GM23338 (cell line): Measurements from ENCODE around the gene KIAA1614. TPM values are rescaled to one million over a fixed set of nuclear protein-coding genes. Genes with fewer than 3 reads are reported as not detected.

Source experiments
- ATAC-seq: fragments of 200-7000 bp; cut with Tn5 transposase; 3 replicates; pipeline ENCODE4 v1.9.1; 2020
- DNase-seq: peaks from one replicate; pipeline ENCODE4 v3.0.0-alpha.2; 2015; ENCODE audit warnings: low spot score
- H2AFZ ChIP-seq: fragments of 200-600 bp; sonication (generic); 2 replicates; pipeline ENCODE4 v1.8.0; 2016; ENCODE audit warnings: antibody characterized with exemption, mild to moderate bottlenecking, moderate library complexity
- H3F3A ChIP-seq: fragments of 200-600 bp; sonication (generic); replicated peaks from 2 replicates; pipeline ENCODE4 v1.8.0; 2017; ENCODE audit warnings: antibody characterized with exemption, mixed run types, low read depth
- H3K27ac ChIP-seq: fragments of 200-600 bp; sonication (generic); 2 replicates; pipeline ENCODE4 v1.6.1; 2016; ENCODE audit warnings: low read depth
- H3K27me3 ChIP-seq: fragments of 200-600 bp; sonication (generic); 2 replicates; pipeline ENCODE4 v1.8.0; 2016; ENCODE audit warnings: mild to moderate bottlenecking, mixed run types, moderate library complexity; ENCODE audit not compliant: insufficient read depth
- H3K36me3 ChIP-seq: fragments of 200-600 bp; sonication (generic); 2 replicates; pipeline ENCODE4 v1.8.0; 2016; ENCODE audit warnings: mild to moderate bottlenecking; ENCODE audit not compliant: insufficient read depth
- H3K4me1 ChIP-seq: fragments of 200-600 bp; sonication (generic); 2 replicates; pipeline ENCODE4 v1.8.0; 2016; ENCODE audit warnings: mild to moderate bottlenecking, moderate library complexity; ENCODE audit not compliant: insufficient read depth
- H3K4me2 ChIP-seq: fragments of 200-600 bp; sonication (generic); 2 replicates; pipeline ENCODE4 v1.7.1; 2017; ENCODE audit warnings: mixed run types
- H3K4me3 ChIP-seq: fragments of 200-600 bp; sonication (generic); 2 replicates; pipeline ENCODE4 v1.6.1; 2016; ENCODE audit warnings: mixed run types
- H3K79me2 ChIP-seq: fragments of 200-600 bp; sonication (generic); replicated peaks from 2 replicates; pipeline ENCODE4 v1.8.0; 2017; ENCODE audit warnings: mild to moderate bottlenecking; ENCODE audit not compliant: insufficient read depth
- H3K9me2 ChIP-seq: fragments of 200-600 bp; sonication (generic); 2 replicates; pipeline ENCODE4 v1.8.0; 2017; ENCODE audit not compliant: insufficient read depth
- H4K20me1 ChIP-seq: fragments of 200-600 bp; sonication (generic); replicated peaks from 2 replicates; pipeline ENCODE4 v1.8.0; 2017; ENCODE audit warnings: mild to moderate bottlenecking; ENCODE audit not compliant: insufficient read depth
- H3K27ac Mint-ChIP-seq: 2 replicates; pipeline ENCODE4 v1.8.0; 2020; ENCODE audit warnings: inconsistent platforms, mild to moderate bottlenecking, moderate library complexity, mixed read lengths
- H3K27me3 Mint-ChIP-seq: 3 replicates; pipeline ENCODE4 v1.8.0; 2022; ENCODE audit warnings: low read depth, mild to moderate bottlenecking, moderate library complexity, mixed read lengths, inconsistent platforms; ENCODE audit not compliant: insufficient read depth, poor library complexity
- H3K36me3 Mint-ChIP-seq: 3 replicates; pipeline ENCODE4 v1.8.0; 2021; ENCODE audit warnings: low read depth, mild to moderate bottlenecking, inconsistent platforms, moderate library complexity, mixed read lengths
- H3K4me1 Mint-ChIP-seq: 3 replicates; pipeline ENCODE4 v1.8.0; 2020; ENCODE audit warnings: mild to moderate bottlenecking, inconsistent platforms, mixed read lengths
- H3K4me3 Mint-ChIP-seq: 3 replicates; pipeline ENCODE4 v1.8.0; 2021; ENCODE audit warnings: moderate library complexity, mild to moderate bottlenecking, inconsistent platforms, mixed read lengths
- H3K9me3 Mint-ChIP-seq: 3 replicates; pipeline ENCODE4 v1.8.0; 2020; ENCODE audit warnings: moderate library complexity, mild to moderate bottlenecking, inconsistent platforms, mixed read lengths
- CREB1 ChIP-seq: fragments of 250-450 bp; sonication (Bioruptor Pico); IDR thresholded peaks from 2 replicates; pipeline ENCODE4 v1.5.0; 2020; ENCODE audit warnings: low read depth, mild to moderate bottlenecking, moderate library complexity
- EZH2 ChIP-seq: fragments of 200-600 bp; sonication (generic); IDR thresholded peaks from one replicate; pipeline ENCODE4 v1.8.0; 2017; ENCODE audit warnings: antibody characterized with exemption, mild to moderate bottlenecking, low read depth; ENCODE audit not compliant: unreplicated experiment
- EZH2phosphoT487 ChIP-seq: fragments of 200-600 bp; sonication (generic); IDR thresholded peaks from one replicate; pipeline ENCODE4 v1.8.1; 2018; ENCODE audit warnings: antibody characterized with exemption; ENCODE audit not compliant: unreplicated experiment
- JUNB ChIP-seq: IDR thresholded peaks from one replicate; pipeline ENCODE4 v1.6.1; 2016; ENCODE audit warnings: antibody characterized with exemption; ENCODE audit not compliant: unreplicated experiment
- NANOG ChIP-seq: IDR thresholded peaks from 2 replicates; pipeline ENCODE4 v1.6.1; 2016; ENCODE audit warnings: antibody characterized with exemption, borderline replicate concordance
- POLR2AphosphoS5 ChIP-seq: IDR thresholded peaks from 2 replicates; pipeline ENCODE4 v1.6.1; 2016; ENCODE audit warnings: antibody characterized with exemption, low read depth
- STAT1 ChIP-seq: IDR thresholded peaks from one replicate; pipeline ENCODE4 v1.6.1; 2016; ENCODE audit warnings: antibody characterized with exemption; ENCODE audit not compliant: unreplicated experiment
- ZNF114 ChIP-seq: fragments of 250-450 bp; sonication (Bioruptor Pico); IDR thresholded peaks from 2 replicates; pipeline ENCODE4 v1.5.0; 2020; ENCODE audit warnings: mild to moderate bottlenecking, moderate library complexity
- ZNF331 ChIP-seq: fragments of 250-450 bp; sonication (Bioruptor Pico); IDR thresholded peaks from 2 replicates; pipeline ENCODE4 v1.5.0; 2020; ENCODE audit warnings: low read depth, mild to moderate bottlenecking, moderate library complexity
- polyA plus RNA-seq: library from polyadenylated mRNA; unstranded; fragments of >200 nt; fragmentation: Nextera tagmentation; extraction: Ambion mirVana; gene quantifications from 2 replicates; pipeline ENCODE4 v1.2.1, GENCODE V29; 2016
- total RNA-seq: library from RNA; depleted of rRNA; stranded (reverse); fragments of >200 nt; shearing (Covaris generic); gene quantifications from 2 replicates; pipeline ENCODE4 v1.2.3, GENCODE V29; 2014
- TF ChIP-seq, protein P1 (sequence below): IDR thresholded peaks from one replicate; pipeline ENCODE4 v1.6.1; 2018; ENCODE audit warnings: antibody characterized with exemption; ENCODE audit not compliant: unreplicated experiment
- TF ChIP-seq, protein P2 (sequence below): fragments of 250-450 bp; sonication (Bioruptor Pico); IDR thresholded peaks from 2 replicates; pipeline ENCODE4 v1.5.0; 2020; ENCODE audit warnings: mild to moderate bottlenecking, moderate library complexity
- TF ChIP-seq, protein P3 (sequence below), 2 experiments: fragments of 200-600 bp in 1 of 2; sonication (generic) in 1 of 2; conservative IDR thresholded peaks; 2 replicates each; pipeline versions ENCODE4 v1.5.1 to v1.6.1; 2016 to 2017; ENCODE audit warnings: antibody characterized with exemption in 2 of 2, low read depth in 2 of 2, mild to moderate bottlenecking in 2 of 2, moderate library complexity in 1 of 2
- TF ChIP-seq, protein P4 (sequence below): IDR thresholded peaks from 2 replicates; pipeline ENCODE4 v1.6.1; 2016; ENCODE audit warnings: antibody characterized with exemption

The KIAA1614 gene
- total and polyA plus RNA-seq, 2 experiments from 2014 or later = 1.1 to 1.8 TPM

DNA sequence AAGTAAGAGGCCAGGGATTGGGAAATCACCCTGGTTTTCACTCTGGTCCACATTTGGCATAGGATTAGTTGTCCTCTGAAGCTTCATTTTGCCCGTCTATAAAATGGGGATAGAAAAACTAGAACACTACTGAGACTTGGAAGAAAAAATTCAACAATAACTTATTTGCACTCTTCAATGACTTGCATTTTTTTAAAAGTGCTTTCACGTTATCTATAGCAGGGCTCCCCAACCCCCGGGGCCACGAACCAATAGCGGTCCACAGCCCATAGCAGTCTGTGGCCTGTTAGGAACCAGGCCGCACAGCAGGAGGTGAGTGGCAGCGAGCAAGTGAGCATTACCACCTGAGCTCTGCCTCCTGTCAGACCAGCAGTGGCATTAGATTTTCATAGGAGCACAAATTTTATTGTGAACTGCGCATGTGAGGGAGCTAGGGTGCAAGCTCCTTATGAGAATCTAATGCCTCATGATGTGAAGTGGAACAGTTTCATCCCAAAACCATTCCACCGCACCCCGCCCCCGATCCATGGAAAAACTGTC lies 2.8 kb downstream of the KIAA1614 start:
- no peaks in the 10 kb centered on the region for H3K79me2 ChIP-seq
- H3K27ac Mint-ChIP-seq = no peak overlapping the region
- TF ChIP-seq STAT1 (no peak), NANOG (no peak), EZH2phosphoT487 (no peak), ZNF331 (no peak), ZNF114 (CRISPR knock-in tag) (no peak), CREB1 (CRISPR knock-in tag) (no peak), EZH2 (no peak), JUNB (no peak), POLR2AphosphoS5 (no peak)
- TF ChIP-seq, protein P1, sequence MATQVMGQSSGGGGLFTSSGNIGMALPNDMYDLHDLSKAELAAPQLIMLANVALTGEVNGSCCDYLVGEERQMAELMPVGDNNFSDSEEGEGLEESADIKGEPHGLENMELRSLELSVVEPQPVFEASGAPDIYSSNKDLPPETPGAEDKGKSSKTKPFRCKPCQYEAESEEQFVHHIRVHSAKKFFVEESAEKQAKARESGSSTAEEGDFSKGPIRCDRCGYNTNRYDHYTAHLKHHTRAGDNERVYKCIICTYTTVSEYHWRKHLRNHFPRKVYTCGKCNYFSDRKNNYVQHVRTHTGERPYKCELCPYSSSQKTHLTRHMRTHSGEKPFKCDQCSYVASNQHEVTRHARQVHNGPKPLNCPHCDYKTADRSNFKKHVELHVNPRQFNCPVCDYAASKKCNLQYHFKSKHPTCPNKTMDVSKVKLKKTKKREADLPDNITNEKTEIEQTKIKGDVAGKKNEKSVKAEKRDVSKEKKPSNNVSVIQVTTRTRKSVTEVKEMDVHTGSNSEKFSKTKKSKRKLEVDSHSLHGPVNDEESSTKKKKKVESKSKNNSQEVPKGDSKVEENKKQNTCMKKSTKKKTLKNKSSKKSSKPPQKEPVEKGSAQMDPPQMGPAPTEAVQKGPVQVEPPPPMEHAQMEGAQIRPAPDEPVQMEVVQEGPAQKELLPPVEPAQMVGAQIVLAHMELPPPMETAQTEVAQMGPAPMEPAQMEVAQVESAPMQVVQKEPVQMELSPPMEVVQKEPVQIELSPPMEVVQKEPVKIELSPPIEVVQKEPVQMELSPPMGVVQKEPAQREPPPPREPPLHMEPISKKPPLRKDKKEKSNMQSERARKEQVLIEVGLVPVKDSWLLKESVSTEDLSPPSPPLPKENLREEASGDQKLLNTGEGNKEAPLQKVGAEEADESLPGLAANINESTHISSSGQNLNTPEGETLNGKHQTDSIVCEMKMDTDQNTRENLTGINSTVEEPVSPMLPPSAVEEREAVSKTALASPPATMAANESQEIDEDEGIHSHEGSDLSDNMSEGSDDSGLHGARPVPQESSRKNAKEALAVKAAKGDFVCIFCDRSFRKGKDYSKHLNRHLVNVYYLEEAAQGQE = no peak
- TF ChIP-seq, protein P2, sequence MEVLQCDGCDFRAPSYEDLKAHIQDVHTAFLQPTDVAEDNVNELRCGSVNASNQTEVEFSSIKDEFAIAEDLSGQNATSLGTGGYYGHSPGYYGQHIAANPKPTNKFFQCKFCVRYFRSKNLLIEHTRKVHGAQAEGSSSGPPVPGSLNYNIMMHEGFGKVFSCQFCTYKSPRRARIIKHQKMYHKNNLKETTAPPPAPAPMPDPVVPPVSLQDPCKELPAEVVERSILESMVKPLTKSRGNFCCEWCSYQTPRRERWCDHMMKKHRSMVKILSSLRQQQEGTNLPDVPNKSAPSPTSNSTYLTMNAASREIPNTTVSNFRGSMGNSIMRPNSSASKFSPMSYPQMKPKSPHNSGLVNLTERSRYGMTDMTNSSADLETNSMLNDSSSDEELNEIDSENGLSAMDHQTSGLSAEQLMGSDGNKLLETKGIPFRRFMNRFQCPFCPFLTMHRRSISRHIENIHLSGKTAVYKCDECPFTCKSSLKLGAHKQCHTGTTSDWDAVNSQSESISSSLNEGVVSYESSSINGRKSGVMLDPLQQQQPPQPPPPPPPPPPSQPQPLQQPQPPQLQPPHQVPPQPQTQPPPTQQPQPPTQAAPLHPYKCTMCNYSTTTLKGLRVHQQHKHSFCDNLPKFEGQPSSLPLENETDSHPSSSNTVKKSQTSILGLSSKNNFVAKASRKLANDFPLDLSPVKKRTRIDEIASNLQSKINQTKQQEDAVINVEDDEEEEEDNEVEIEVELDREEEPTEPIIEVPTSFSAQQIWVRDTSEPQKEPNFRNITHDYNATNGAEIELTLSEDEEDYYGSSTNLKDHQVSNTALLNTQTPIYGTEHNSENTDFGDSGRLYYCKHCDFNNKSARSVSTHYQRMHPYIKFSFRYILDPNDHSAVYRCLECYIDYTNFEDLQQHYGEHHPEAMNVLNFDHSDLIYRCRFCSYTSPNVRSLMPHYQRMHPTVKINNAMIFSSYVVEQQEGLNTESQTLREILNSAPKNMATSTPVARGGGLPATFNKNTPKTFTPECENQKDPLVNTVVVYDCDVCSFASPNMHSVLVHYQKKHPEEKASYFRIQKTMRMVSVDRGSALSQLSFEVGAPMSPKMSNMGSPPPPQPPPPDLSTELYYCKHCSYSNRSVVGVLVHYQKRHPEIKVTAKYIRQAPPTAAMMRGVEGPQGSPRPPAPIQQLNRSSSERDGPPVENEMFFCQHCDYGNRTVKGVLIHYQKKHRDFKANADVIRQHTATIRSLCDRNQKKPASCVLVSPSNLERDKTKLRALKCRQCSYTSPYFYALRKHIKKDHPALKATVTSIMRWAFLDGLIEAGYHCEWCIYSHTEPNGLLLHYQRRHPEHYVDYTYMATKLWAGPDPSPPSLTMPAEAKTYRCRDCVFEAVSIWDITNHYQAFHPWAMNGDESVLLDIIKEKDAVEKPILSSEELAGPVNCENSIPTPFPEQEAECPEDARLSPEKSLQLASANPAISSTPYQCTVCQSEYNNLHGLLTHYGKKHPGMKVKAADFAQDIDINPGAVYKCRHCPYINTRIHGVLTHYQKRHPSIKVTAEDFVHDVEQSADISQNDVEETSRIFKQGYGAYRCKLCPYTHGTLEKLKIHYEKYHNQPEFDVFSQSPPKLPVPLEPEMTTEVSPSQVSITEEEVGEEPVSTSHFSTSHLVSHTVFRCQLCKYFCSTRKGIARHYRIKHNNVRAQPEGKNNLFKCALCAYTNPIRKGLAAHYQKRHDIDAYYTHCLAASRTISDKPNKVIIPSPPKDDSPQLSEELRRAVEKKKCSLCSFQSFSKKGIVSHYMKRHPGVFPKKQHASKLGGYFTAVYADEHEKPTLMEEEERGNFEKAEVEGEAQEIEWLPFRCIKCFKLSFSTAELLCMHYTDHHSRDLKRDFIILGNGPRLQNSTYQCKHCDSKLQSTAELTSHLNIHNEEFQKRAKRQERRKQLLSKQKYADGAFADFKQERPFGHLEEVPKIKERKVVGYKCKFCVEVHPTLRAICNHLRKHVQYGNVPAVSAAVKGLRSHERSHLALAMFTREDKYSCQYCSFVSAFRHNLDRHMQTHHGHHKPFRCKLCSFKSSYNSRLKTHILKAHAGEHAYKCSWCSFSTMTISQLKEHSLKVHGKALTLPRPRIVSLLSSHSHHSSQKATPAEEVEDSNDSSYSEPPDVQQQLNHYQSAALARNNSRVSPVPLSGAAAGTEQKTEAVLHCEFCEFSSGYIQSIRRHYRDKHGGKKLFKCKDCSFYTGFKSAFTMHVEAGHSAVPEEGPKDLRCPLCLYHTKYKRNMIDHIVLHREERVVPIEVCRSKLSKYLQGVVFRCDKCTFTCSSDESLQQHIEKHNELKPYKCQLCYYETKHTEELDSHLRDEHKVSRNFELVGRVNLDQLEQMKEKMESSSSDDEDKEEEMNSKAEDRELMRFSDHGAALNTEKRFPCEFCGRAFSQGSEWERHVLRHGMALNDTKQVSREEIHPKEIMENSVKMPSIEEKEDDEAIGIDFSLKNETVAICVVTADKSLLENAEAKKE (CRISPR knock-in tag) = no peak
- TF ChIP-seq, protein P3, sequence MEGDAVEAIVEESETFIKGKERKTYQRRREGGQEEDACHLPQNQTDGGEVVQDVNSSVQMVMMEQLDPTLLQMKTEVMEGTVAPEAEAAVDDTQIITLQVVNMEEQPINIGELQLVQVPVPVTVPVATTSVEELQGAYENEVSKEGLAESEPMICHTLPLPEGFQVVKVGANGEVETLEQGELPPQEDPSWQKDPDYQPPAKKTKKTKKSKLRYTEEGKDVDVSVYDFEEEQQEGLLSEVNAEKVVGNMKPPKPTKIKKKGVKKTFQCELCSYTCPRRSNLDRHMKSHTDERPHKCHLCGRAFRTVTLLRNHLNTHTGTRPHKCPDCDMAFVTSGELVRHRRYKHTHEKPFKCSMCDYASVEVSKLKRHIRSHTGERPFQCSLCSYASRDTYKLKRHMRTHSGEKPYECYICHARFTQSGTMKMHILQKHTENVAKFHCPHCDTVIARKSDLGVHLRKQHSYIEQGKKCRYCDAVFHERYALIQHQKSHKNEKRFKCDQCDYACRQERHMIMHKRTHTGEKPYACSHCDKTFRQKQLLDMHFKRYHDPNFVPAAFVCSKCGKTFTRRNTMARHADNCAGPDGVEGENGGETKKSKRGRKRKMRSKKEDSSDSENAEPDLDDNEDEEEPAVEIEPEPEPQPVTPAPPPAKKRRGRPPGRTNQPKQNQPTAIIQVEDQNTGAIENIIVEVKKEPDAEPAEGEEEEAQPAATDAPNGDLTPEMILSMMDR (conservative IDR thresholded peaks at IDR 0.05; ENCODE audit: low read depth in 2 of 2) = no peak
- TF ChIP-seq, protein P4, sequence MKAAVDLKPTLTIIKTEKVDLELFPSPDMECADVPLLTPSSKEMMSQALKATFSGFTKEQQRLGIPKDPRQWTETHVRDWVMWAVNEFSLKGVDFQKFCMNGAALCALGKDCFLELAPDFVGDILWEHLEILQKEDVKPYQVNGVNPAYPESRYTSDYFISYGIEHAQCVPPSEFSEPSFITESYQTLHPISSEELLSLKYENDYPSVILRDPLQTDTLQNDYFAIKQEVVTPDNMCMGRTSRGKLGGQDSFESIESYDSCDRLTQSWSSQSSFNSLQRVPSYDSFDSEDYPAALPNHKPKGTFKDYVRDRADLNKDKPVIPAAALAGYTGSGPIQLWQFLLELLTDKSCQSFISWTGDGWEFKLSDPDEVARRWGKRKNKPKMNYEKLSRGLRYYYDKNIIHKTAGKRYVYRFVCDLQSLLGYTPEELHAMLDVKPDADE = no peak
- no peaks in the 10 kb centered on the region for H3K9me3 Mint-ChIP-seq
- H3K36me3 Mint-ChIP-seq = no peaks in the 10 kb centered on the region; the same call in 2 of the 3 replicates
- peaks cover 33% of the 10 kb centered on the region for H3K27me3 ChIP-seq
- H2AFZ ChIP-seq = no peak overlapping the region
- H3K36me3 ChIP-seq = no peaks in the 10 kb centered on the region
- no peak overlapping the region for H3K4me3 ChIP-seq
- no peak overlapping the region for H3K27ac ChIP-seq
- ATAC-seq (no peak), DNase-seq (no peak)
- no peaks in the 10 kb centered on the region for H3K9me2 ChIP-seq
- no peak overlapping the region for H3K4me3 Mint-ChIP-seq
- peaks cover 31% of the 10 kb centered on the region for H3K4me1 Mint-ChIP-seq
- no peak overlapping the region for H3K4me2 ChIP-seq
- no peaks in the 10 kb centered on the region for H3K4me1 ChIP-seq
- peaks cover 24% of the 10 kb centered on the region for H3K27me3 Mint-ChIP-seq
- H4K20me1 ChIP-seq = no peaks in the 10 kb centered on the region
- no peaks in the 10 kb centered on the region for H3F3A ChIP-seq
